NT2/D1 (cell line): ENCODE measurements around the gene IL9R.
"Not testable (repeated sequence)": the region's sequence is repeated elsewhere in the genome, so short reads cannot be mapped to it uniquely, and the experiment has no call there.

Experiments
- YY1 ChIP-seq: IDR thresholded peaks from 2 replicates; pipeline ENCODE4 v1.6.1; 2011; ENCODE audit not compliant: insufficient read length, insufficient read depth
- ZNF274 ChIP-seq: IDR thresholded peaks from 2 replicates; pipeline ENCODE4 v1.6.1; 2011; ENCODE audit warnings: mild to moderate bottlenecking, low read depth, low read length

DNA sequence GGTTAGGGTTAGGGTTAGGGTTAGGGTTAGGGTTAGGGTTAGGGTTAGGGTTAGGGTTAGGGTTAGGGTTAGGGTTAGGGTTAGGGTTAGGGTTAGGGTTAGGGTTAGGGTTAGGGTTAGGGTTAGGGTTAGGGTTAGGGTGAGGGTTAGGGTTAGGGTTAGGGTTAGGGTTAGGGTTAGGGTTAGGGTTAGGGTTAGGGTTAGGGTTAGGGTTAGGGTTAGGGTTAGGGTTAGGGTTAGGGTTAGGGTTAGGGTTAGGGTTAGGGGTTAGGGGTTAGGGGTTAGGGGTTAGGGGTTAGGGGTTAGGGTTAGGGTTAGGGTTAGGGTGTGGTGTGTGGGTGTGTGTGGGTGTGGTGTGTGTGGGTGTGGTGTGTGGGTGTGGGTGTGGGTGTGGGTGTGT is 33.0 kb downstream of the IL9R start:
- TF ChIP-seq ZNF274, YY1: not testable (repeated sequence)
